K562 (cell line): Measurements from ENCODE around the gene ISG20L2. TPM values are rescaled to one million over a fixed set of nuclear protein-coding genes. Genes with fewer than 3 reads are reported as not detected.

Source experiments
- ATAC-seq: fragments of 200-7000 bp; cut with Tn5 transposase; 3 replicates; pipeline ENCODE4 v1.9.1; 2020; ENCODE audit warnings: moderate library complexity
- BruUV-seq: library from RNA; stranded (reverse); fragments of 400-500 nt; replicated peaks from 2 replicates; lab custom pipeline; 2021; lab: Mats Ljungman, UMichigan
- CTCF ChIA-PET: fragments of 300-600 bp; formaldehyde crosslinking; extraction: SDS; loops from one replicate; lab custom pipeline; 2021; ENCODE audit warnings: low intra/inter-chr PET ratio; lab: Yijun Ruan, JAX
- POLR2A ChIA-PET: fragments of 300-600, 350-650 bp; sonication (Branson Sonifier 250); formaldehyde crosslinking; extraction: SDS; loops from one replicate; lab custom pipeline; 2021; ENCODE audit warnings: antibody characterized with exemption, inconsistent platforms; lab: Yijun Ruan, JAX
- DNase-seq, 4 experiments: peaks; one replicate each; pipeline versions ENCODE4 v3.0.0 to v3.0.0-alpha.2; 2011 to 2018; ENCODE audit warnings: low spot score in 3 of 4, mixed read lengths in 3 of 4; ENCODE audit errors: extremely low read depth in 1 of 4
- FAIRE-seq: peaks from 2 replicates; lab custom pipeline; 2011; peaks lifted over from hg19 to GRCh38; lab: Jason Lieb, UNC
- H2AFZ ChIP-seq: 2 replicates; pipeline ENCODE4 v1.6.0; 2011; ENCODE audit warnings: low read depth, low read length, control low read depth, inconsistent platforms
- H3K27ac ChIP-seq: fragments of 200-600 bp; 3 replicates; pipeline ENCODE4 v1.8.0; 2011; ENCODE audit warnings: low read depth, mild to moderate bottlenecking, control low read depth, inconsistent platforms, low read length, moderate library complexity, mixed read lengths; ENCODE audit errors: extremely low read depth
- H3K27me3 ChIP-seq, 2 experiments: fragments of 300-600 bp in 1 of 2; 2 replicates in 1 of 2; 3 replicates in 1 of 2; pipeline versions ENCODE4 v1.6.0 to v1.8.0; 2011; ENCODE audit warnings: inconsistent platforms in 2 of 2, low read length in 2 of 2, mild to moderate bottlenecking in 1 of 2, mixed read lengths in 1 of 2, moderate library complexity in 1 of 2; ENCODE audit not compliant: control insufficient read depth in 2 of 2, insufficient read depth in 2 of 2
- H3K36me3 ChIP-seq: fragments of 300-600 bp; 3 replicates; pipeline ENCODE4 v1.8.0; 2011; ENCODE audit warnings: mild to moderate bottlenecking, low read length, inconsistent platforms; ENCODE audit not compliant: control insufficient read depth, insufficient read depth
- H3K4me1 ChIP-seq, 2 experiments: fragments of 200-600 bp in 1 of 2; replicated peaks in 1 of 2; 2 replicates in 1 of 2; 3 replicates in 1 of 2; pipeline versions ENCODE4 v1.5.1 to v1.8.0; 2011; ENCODE audit warnings: inconsistent platforms in 2 of 2, low read length in 2 of 2, mild to moderate bottlenecking in 1 of 2, mixed read lengths in 1 of 2, moderate library complexity in 1 of 2; ENCODE audit not compliant: control insufficient read depth in 2 of 2, insufficient read depth in 2 of 2
- H3K4me2 ChIP-seq: 2 replicates; pipeline ENCODE4 v1.6.1; 2011; ENCODE audit warnings: low read length, control low read depth, inconsistent platforms, mixed read lengths; ENCODE audit not compliant: insufficient read depth
- H3K4me3 ChIP-seq: fragments of 200-600 bp; sonication (generic), shearing (Covaris generic); 2 replicates; pipeline ENCODE4 v1.5.1; 2016; ENCODE audit warnings: control low read depth, inconsistent platforms
- H3K79me2 ChIP-seq: fragments of 200-600 bp; 3 replicates; pipeline ENCODE4 v1.8.0; 2011; ENCODE audit warnings: low read length, inconsistent platforms; ENCODE audit not compliant: control insufficient read depth, insufficient read depth
- H3K9ac ChIP-seq, 2 experiments: 2 replicates each; pipeline versions ENCODE4 v1.6.0 to v1.6.1; 2011; ENCODE audit warnings: low read depth in 2 of 2, low read length in 2 of 2, control low read depth in 1 of 2, inconsistent platforms in 1 of 2, mild to moderate bottlenecking in 1 of 2, mixed read lengths in 1 of 2; ENCODE audit not compliant: insufficient read depth in 1 of 2
- H3K9me1 ChIP-seq: one replicate; pipeline ENCODE4 v1.6.0; 2011; ENCODE audit warnings: inconsistent platforms, mild to moderate bottlenecking, low read length, moderate library complexity; ENCODE audit not compliant: control insufficient read depth, insufficient read depth
- H3K9me3 ChIP-seq: replicated peaks from 2 replicates; pipeline ENCODE4 v1.5.1; 2011; ENCODE audit warnings: low read depth, low read length, inconsistent platforms; ENCODE audit not compliant: control insufficient read depth, insufficient read depth
- H4K20me1 ChIP-seq: replicated peaks from 2 replicates; pipeline ENCODE4 v1.6.1; 2011; ENCODE audit warnings: low read length, inconsistent platforms, mixed read lengths; ENCODE audit not compliant: control insufficient read depth, insufficient read depth
- GABPB2 ChIP-seq: fragments of 250-450 bp; sonication (Bioruptor Pico); conservative IDR thresholded peaks from 2 replicates; pipeline ENCODE4 v1.5.1; 2021; ENCODE audit warnings: mild to moderate bottlenecking
- PML ChIP-seq: IDR thresholded peaks from 2 replicates; pipeline ENCODE4 v1.6.1; 2012; ENCODE audit warnings: low read length, inconsistent platforms
- RCOR1 ChIP-seq, 2 experiments: IDR thresholded peaks; 2 replicates each; pipeline ENCODE4 v1.6.1; 2012; ENCODE audit warnings: low read depth in 2 of 2, low read length in 2 of 2, borderline replicate concordance in 1 of 2, improper control_type of control experiment in 1 of 2
- SMARCC2 ChIP-seq: fragments of 450-650 bp; IDR thresholded peaks from 2 replicates; pipeline ENCODE4 v1.6.1; 2017; ENCODE audit warnings: antibody characterized with exemption, moderate library complexity, mild to moderate bottlenecking, low read depth
- SMC3 ChIP-seq: conservative IDR thresholded peaks from 2 replicates; pipeline ENCODE4 v1.6.1; 2011; ENCODE audit warnings: low read depth, low read length, improper control_type of control experiment; ENCODE audit not compliant: insufficient read depth
- TRIM28 ChIP-seq: fragments of 450-650 bp; IDR thresholded peaks from 2 replicates; pipeline ENCODE4 v1.6.1; 2017
- YBX1 ChIP-seq: fragments of 450-650 bp; IDR thresholded peaks from 2 replicates; pipeline ENCODE4 v1.7.1; 2016; ENCODE audit warnings: mild to moderate bottlenecking
- ZFP30 ChIP-seq: fragments of 250-450 bp; sonication (Bioruptor Pico); IDR thresholded peaks from 2 replicates; pipeline ENCODE4 v1.8.0; 2022; ENCODE audit warnings: moderate library complexity, mild to moderate bottlenecking, inconsistent platforms, borderline replicate concordance
- ZNF24 ChIP-seq: fragments of 450-650 bp; IDR thresholded peaks from 2 replicates; pipeline ENCODE4 v1.6.1; 2016
- WGBS: fragments of 100-300 bp; shearing (Covaris generic); methylation state at CpG from one replicate; pipeline ENCODE4 v1.1.6; 2016; ENCODE audit warnings: low coverage, mixed read lengths; ENCODE audit not compliant: insufficient coverage; ENCODE audit errors: missing lambda C conversion rate; 5-methylcytosine and 5-hydroxymethylcytosine counted together
- in situ Hi-C: fragments of 300-500 bp; cut with MboI; formaldehyde crosslinking; loops from 4 replicates; pipeline ENCODE4 v1.15.0; 2018; ENCODE audit warnings: inconsistent platforms, mixed read lengths
- intact Hi-C: fragments of 100-400 bp; cut with micrococcal nuclease; formaldehyde crosslinking; loops from 2 replicates; pipeline ENCODE4 v1.14.2; 2022
- polyA plus RNA-seq, 8 experiments: library from polyadenylated mRNA; depleted of rRNA in 4 of 8; stranded (reverse) in 5 of 8; unstranded in 3 of 8; fragments of >200 nt; fragmentation: Nextera tagmentation in 2 of 8; fragmentation: Illumina TruSeq in 1 of 8; extraction: Ambion mirVana in 2 of 8; extraction: Trizol in 1 of 8; gene quantifications; 2 replicates each; pipeline versions ENCODE4 v1.2.1 to v1.2.3, GENCODE V29; 2011 to 2014; ENCODE audit warnings: inconsistent platforms in 1 of 8, missing spikeins in 1 of 8
- total RNA-seq, 7 experiments: library from RNA; depleted of rRNA in 6 of 7; stranded (reverse); fragments of >200 nt in 6 of 7; fragmentation: Illumina TruSeq in 2 of 7; extraction: Trizol in 2 of 7; gene quantifications; 2 replicates each; pipeline versions ENCODE4 v1.2.1 to v1.2.3, GENCODE V29; 2011 to 2021; ENCODE audit warnings: low replicate concordance in 1 of 7
- TF ChIP-seq, protein P1 (sequence below): sonication (generic); formaldehyde crosslinking; IDR thresholded peaks from 2 replicates; pipeline ENCODE4 v1.4.0; 2020; ENCODE audit warnings: mild to moderate bottlenecking, missing genetic modification reagents
- TF ChIP-seq, protein P2 (sequence below): conservative IDR thresholded peaks from 2 replicates; pipeline ENCODE4 v1.6.1; 2011; ENCODE audit warnings: low read depth, mild to moderate bottlenecking, low read length; ENCODE audit not compliant: control insufficient read depth
- TF ChIP-seq, protein P3 (sequence below): fragments of 250-450 bp; sonication (Bioruptor Pico); IDR thresholded peaks from 2 replicates; pipeline ENCODE4 v1.5.1; 2021; ENCODE audit warnings: mild to moderate bottlenecking
- TF ChIP-seq, protein P4 (sequence below): IDR thresholded peaks from 2 replicates; pipeline ENCODE4 v1.6.1; 2014; ENCODE audit warnings: antibody characterized with exemption

ISG20L2 gene
- total and polyA plus RNA-seq, 9 of the 15 experiments (the other 6 are each of a cell fraction or from before 2014, with no cell fraction given): 21.3 to 130 (median 50.3) TPM

DNA sequence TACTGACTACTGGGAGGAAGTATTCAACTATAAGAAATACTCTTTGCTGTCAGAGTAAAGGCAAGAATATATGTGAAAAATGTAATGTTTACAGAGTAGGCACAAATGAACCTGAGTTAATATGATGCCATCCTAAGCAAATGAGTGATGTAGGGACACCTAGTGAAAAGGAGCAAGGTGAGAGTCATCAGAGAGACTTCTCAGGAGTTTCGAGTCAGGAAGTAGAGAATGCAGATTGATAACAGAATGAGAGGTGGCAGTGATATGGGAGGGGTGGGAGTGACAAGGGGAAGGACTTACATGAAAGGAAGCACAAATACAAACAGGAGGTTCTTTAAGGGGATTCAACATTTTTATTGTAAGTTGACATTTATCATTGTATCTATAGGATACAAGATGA, 49.0 kb upstream of the ISG20L2 start:
- H3K36me3 ChIP-seq: peaks cover 53% of the 10 kb centered on the region
- no peaks in the 10 kb centered on the region for H3K9me3 ChIP-seq
- no peaks in the 10 kb centered on the region for H3K9me1 ChIP-seq
- intact Hi-C loops (no loop called here), in situ Hi-C loops (no loop called here)
- H3K4me3 ChIP-seq: no peak overlapping the region
- H3K4me2 ChIP-seq: no peak overlapping the region
- peaks cover 14 to 25% of the 10 kb centered on the region in 2 experiments for H3K4me1 ChIP-seq
- BruUV-seq: no TSS peak
- POLR2A ChIA-PET: interaction anchor here (1.1 to 1.2 kb wide), 3 partner anchors 10 to 20 kb away, joined by 3 to 4 read pairs (median 4); no protein-coding TSS in a partner anchor
- 9% methylated on average over 1 of the region's 1 CpG for WGBS
- CTCF ChIA-PET: no interaction called here
- DNase-seq (no peak), FAIRE-seq (no peak), ATAC-seq (no peak)
- peaks cover 90% of the 10 kb centered on the region for H3K79me2 ChIP-seq
- no peak overlapping the region for H2AFZ ChIP-seq
- H3K27me3 ChIP-seq: no peaks in the 10 kb centered on the region
- H3K27ac ChIP-seq: no peak overlapping the region
- peaks cover 13% of the 10 kb centered on the region; the same call in 1 of the 2 replicates for H4K20me1 ChIP-seq
- H3K9ac ChIP-seq: no peak overlapping the region
- no peak for TF ChIP-seq ZFP30
- TF ChIP-seq, protein P1, sequence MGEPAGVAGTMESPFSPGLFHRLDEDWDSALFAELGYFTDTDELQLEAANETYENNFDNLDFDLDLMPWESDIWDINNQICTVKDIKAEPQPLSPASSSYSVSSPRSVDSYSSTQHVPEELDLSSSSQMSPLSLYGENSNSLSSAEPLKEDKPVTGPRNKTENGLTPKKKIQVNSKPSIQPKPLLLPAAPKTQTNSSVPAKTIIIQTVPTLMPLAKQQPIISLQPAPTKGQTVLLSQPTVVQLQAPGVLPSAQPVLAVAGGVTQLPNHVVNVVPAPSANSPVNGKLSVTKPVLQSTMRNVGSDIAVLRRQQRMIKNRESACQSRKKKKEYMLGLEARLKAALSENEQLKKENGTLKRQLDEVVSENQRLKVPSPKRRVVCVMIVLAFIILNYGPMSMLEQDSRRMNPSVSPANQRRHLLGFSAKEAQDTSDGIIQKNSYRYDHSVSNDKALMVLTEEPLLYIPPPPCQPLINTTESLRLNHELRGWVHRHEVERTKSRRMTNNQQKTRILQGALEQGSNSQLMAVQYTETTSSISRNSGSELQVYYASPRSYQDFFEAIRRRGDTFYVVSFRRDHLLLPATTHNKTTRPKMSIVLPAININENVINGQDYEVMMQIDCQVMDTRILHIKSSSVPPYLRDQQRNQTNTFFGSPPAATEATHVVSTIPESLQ: no peak
- TF ChIP-seq TRIM28: no peak
- TF ChIP-seq GABPB2 (CRISPR knock-in tag): no peak
- no peak for TF ChIP-seq YBX1
- TF ChIP-seq, protein P2, sequence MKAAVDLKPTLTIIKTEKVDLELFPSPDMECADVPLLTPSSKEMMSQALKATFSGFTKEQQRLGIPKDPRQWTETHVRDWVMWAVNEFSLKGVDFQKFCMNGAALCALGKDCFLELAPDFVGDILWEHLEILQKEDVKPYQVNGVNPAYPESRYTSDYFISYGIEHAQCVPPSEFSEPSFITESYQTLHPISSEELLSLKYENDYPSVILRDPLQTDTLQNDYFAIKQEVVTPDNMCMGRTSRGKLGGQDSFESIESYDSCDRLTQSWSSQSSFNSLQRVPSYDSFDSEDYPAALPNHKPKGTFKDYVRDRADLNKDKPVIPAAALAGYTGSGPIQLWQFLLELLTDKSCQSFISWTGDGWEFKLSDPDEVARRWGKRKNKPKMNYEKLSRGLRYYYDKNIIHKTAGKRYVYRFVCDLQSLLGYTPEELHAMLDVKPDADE: no peak
- TF ChIP-seq, protein P3, sequence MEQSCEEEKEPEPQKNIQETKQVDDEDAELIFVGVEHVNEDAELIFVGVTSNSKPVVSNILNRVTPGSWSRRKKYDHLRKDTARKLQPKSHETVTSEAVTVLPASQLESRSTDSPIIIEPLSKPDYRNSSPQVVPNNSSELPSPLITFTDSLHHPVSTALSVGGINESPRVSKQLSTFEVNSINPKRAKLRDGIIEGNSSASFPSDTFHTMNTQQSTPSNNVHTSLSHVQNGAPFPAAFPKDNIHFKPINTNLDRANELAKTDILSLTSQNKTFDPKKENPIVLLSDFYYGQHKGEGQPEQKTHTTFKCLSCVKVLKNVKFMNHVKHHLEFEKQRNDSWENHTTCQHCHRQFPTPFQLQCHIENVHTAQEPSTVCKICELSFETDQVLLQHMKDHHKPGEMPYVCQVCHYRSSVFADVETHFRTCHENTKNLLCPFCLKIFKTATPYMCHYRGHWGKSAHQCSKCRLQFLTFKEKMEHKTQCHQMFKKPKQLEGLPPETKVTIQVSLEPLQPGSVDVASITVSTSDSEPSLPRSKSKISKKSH (CRISPR knock-in tag): no peak
- TF ChIP-seq ZNF24: no peak
- TF ChIP-seq SMC3: no peak
- no peak for TF ChIP-seq SMARCC2
- TF ChIP-seq RCOR1 (IDR thresholded peaks at IDR 0.05; ENCODE audit: borderline replicate concordance in 1 of 2, low read depth in 2 of 2, low read length in 2 of 2): no peak
- TF ChIP-seq PML: no peak
- TF ChIP-seq, protein P4, sequence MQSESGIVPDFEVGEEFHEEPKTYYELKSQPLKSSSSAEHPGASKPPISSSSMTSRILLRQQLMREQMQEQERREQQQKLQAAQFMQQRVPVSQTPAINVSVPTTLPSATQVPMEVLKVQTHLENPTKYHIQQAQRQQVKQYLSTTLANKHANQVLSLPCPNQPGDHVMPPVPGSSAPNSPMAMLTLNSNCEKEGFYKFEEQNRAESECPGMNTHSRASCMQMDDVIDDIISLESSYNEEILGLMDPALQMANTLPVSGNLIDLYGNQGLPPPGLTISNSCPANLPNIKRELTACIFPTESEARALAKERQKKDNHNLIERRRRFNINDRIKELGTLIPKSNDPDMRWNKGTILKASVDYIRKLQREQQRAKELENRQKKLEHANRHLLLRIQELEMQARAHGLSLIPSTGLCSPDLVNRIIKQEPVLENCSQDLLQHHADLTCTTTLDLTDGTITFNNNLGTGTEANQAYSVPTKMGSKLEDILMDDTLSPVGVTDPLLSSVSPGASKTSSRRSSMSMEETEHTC: no peak
